Measurements from ENCODE around the gene FEZF2.
A peak's percentile ranks its signal among the peaks of the same experiment; 100 is the strongest.

Gene FEZF2

GRCh38 chr3:62387251-62387650 lies 13.9 kb upstream of the FEZF2 start:
- no peaks in the 10 kb centered on the region for H3K4me1 Mint-ChIP-seq
- TF ChIP-seq CTCF (IDR thresholded peaks at IDR 0.05): no peak
- H3K27ac Mint-ChIP-seq: no peak overlapping the region
- no peak overlapping the region for H3K4me3 Mint-ChIP-seq
- H3K36me3 Mint-ChIP-seq (ENCODE audit: low read depth): no peaks in the 10 kb centered on the region
- H3K9me3 Mint-ChIP-seq: peaks cover 5% of the 10 kb centered on the region
- peaks cover 82% of the 10 kb centered on the region for H3K27me3 Mint-ChIP-seq (ENCODE audit: low read depth, poor library complexity)
- no peak for DNase-seq

GRCh38 chr3:62379321-62379798 lies 6.0 kb upstream of the FEZF2 start:
- DNase-seq: no peak
- Mint-ChIP-seq H3K36me3 (ENCODE audit: low read depth) (no peaks in the 10 kb centered on the region), H3K4me1 (peaks cover 12% of the 10 kb centered on the region), H3K4me3 (peak overlapping the region; percentile 8), H3K27ac (no peak overlapping the region), H3K9me3 (peaks cover 9% of the 10 kb centered on the region), H3K27me3 (ENCODE audit: low read depth, poor library complexity) (peaks cover 100% of the 10 kb centered on the region)
- no peak for TF ChIP-seq CTCF (IDR thresholded peaks at IDR 0.05)

GRCh38 chr3:62378921-62379320 lies 5.6 kb upstream of the FEZF2 start:
- H3K36me3 Mint-ChIP-seq (ENCODE audit: low read depth): no peaks in the 10 kb centered on the region
- H3K9me3 Mint-ChIP-seq: peaks cover 9% of the 10 kb centered on the region
- no peak overlapping the region for H3K27ac Mint-ChIP-seq
- H3K4me3 Mint-ChIP-seq: no peak overlapping the region
- peaks cover 100% of the 10 kb centered on the region for H3K27me3 Mint-ChIP-seq (ENCODE audit: low read depth, poor library complexity)
- DNase-seq: no peak
- H3K4me1 Mint-ChIP-seq: peaks cover 12% of the 10 kb centered on the region
- no peak for TF ChIP-seq CTCF (IDR thresholded peaks at IDR 0.05)

GRCh38 chr3:62378311-62378789 lies 5.0 kb upstream of the FEZF2 start:
- peak overlapping the region; percentile 24 for H3K4me3 Mint-ChIP-seq
- H3K9me3 Mint-ChIP-seq: peaks cover 4% of the 10 kb centered on the region
- no peak overlapping the region for H3K27ac Mint-ChIP-seq
- H3K36me3 Mint-ChIP-seq (ENCODE audit: low read depth): no peaks in the 10 kb centered on the region
- no peak for DNase-seq
- TF ChIP-seq CTCF (IDR thresholded peaks at IDR 0.05): no peak
- peaks cover 100% of the 10 kb centered on the region for H3K27me3 Mint-ChIP-seq (ENCODE audit: low read depth, poor library complexity)
- peaks cover 12% of the 10 kb centered on the region for H3K4me1 Mint-ChIP-seq

GRCh38 chr3:62376906-62377877 lies 3.8 kb upstream of the FEZF2 start:
- no peak for DNase-seq
- Mint-ChIP-seq H3K4me1 (peaks cover 12% of the 10 kb centered on the region), H3K9me3 (peaks cover 4% of the 10 kb centered on the region), H3K4me3 (no peak overlapping the region), H3K27ac (no peak overlapping the region), H3K36me3 (ENCODE audit: low read depth) (no peaks in the 10 kb centered on the region), H3K27me3 (ENCODE audit: low read depth, poor library complexity) (peaks cover 100% of the 10 kb centered on the region)
- TF ChIP-seq CTCF (IDR thresholded peaks at IDR 0.05): no peak

GRCh38 chr3:62376454-62376720 lies 3.0 kb upstream of the FEZF2 start:
- Mint-ChIP-seq H3K9me3 (no peaks in the 10 kb centered on the region), H3K4me1 (peaks cover 13% of the 10 kb centered on the region), H3K27me3 (ENCODE audit: low read depth, poor library complexity) (peaks cover 100% of the 10 kb centered on the region), H3K36me3 (ENCODE audit: low read depth) (no peaks in the 10 kb centered on the region), H3K27ac (no peak overlapping the region), H3K4me3 (no peak overlapping the region)
- no peak for TF ChIP-seq CTCF (IDR thresholded peaks at IDR 0.05)
- no peak for DNase-seq

Measured in nephron progenitor cell (in vitro differentiated cells).